K562 (cell line): ENCODE data around the gene FAM89B.

Experiments used
- ADNP ChIP-seq: fragments of 200-800 bp; sonication (Bioruptor generic); IDR thresholded peaks from 2 replicates; pipeline ENCODE4 v1.6.1; 2016; ENCODE audit warnings: missing genetic modification characterization, missing compliant biosample characterization
- POLR2A ChIP-seq: fragments of 450-650 bp; conservative IDR thresholded peaks from 2 replicates; pipeline ENCODE4 v1.6.1; 2016

- TF ChIP-seq ADNP (tag) (no peak), POLR2A (no peak)
Observed at GRCh38 chr11:65569164-65569972, 3.0 kb upstream of the FAM89B start.
